NCI-H526 (cell line): Measurements from ENCODE around the gene SF3A2.
"Not testable (repeated sequence)": the region's sequence is repeated elsewhere in the genome, so short reads cannot be mapped to it uniquely, and the experiment has no call there.

Source experiments
- DNase-seq, 2 experiments: peaks; one replicate each; lab custom pipeline; 2025; lab: John Stamatoyannopoulos, UW

Gene SF3A2

GRCh38 chr19:2236314-2237050 is at the start of gene SF3A2, which contains the start of gene PLEKHJ1:
SF3A2 (plus strand) TSS chr19:2236824; CDS start chr19:2243419, 6,595 bp downstream.
PLEKHJ1 (minus strand) TSS chr19:2236329; CDS start chr19:2236248, 81 bp downstream.
- peak; percentile 88 to 96 for DNase-seq

- no peak for DNase-seq
Observed at GRCh38 chr19:2187159-2187558, 49.5 kb upstream of the SF3A2 start.

GRCh38 chr19:2188708-2189385 is 47.8 kb upstream of the SF3A2 start:
- no peak for DNase-seq

GRCh38 chr19:2189880-2190279 is 46.7 kb upstream of the SF3A2 start:
- DNase-seq, result no peak

GRCh38 chr19:2190848-2191455 is 45.7 kb upstream of the SF3A2 start:
- DNase-seq, result no peak

- no peak for DNase-seq
Observed at GRCh38 chr19:2191456-2192310, 44.9 kb upstream of the SF3A2 start.

GRCh38 chr19:2192862-2193261 is 43.8 kb upstream of the SF3A2 start:
- no peak for DNase-seq

GRCh38 chr19:2193807-2194206 is 42.8 kb upstream of the SF3A2 start:
- no peak for DNase-seq

- no peak for DNase-seq
Observed at GRCh38 chr19:2194513-2195078, 42.0 kb upstream of the SF3A2 start.

- DNase-seq, result no peak
Observed at GRCh38 chr19:2195361-2195760, 41.3 kb upstream of the SF3A2 start.

- no peak for DNase-seq
Observed at GRCh38 chr19:2195914-2196313, 40.7 kb upstream of the SF3A2 start.

- DNase-seq, result no peak
Observed at GRCh38 chr19:2197270-2197669, 39.4 kb upstream of the SF3A2 start.

GRCh38 chr19:2198317-2198716 is 38.3 kb upstream of the SF3A2 start:
- no peak for DNase-seq

GRCh38 chr19:2199215-2199614 is 37.4 kb upstream of the SF3A2 start:
- DNase-seq, result no peak

GRCh38 chr19:2199861-2200623 is 36.6 kb upstream of the SF3A2 start:
- no peak for DNase-seq

GRCh38 chr19:2200624-2201294 is 35.9 kb upstream of the SF3A2 start:
- DNase-seq, result not testable (repeated sequence)

- no peak for DNase-seq
Observed at GRCh38 chr19:2201473-2202148, 35.0 kb upstream of the SF3A2 start.

- no peak for DNase-seq
Observed at GRCh38 chr19:2202366-2202765, 34.3 kb upstream of the SF3A2 start.

- no peak for DNase-seq
Observed at GRCh38 chr19:2207008-2207407, 29.6 kb upstream of the SF3A2 start.
